Right ventricle myocardium superior (tissue), 1 donor: ENCODE data around the gene MTPN. TPM values are rescaled to one million over a fixed set of nuclear protein-coding genes. Genes with fewer than 3 reads are reported as not detected.

Experiments used
- ATAC-seq: fragments of 200-7000 bp; cut with Tn5 transposase; one replicate; pipeline ENCODE4 v1.9.1; 2020; ENCODE audit warnings: mild to moderate bottlenecking; ENCODE audit not compliant: poor library complexity
- DNase-seq: peaks from one replicate; pipeline ENCODE4 v3.0.0-alpha.2; 2020
- intact Hi-C: fragments of 100-400 bp; cut with DNase I; formaldehyde crosslinking; loops from one replicate; pipeline ENCODE4 v1.11.2; 2022
- total RNA-seq: library from RNA; stranded (reverse); fragmentation: NEBNext Ultra II Directional; extraction: Animal tissue kit (Norgen Biotek cat#: 25700); gene quantifications from one replicate; pipeline ENCODE4 v1.2.1, GENCODE V29; 2021
- donor health status: DM: no; HTN: yes; CAD: no; lungs with severe emphysema.

MTPN gene
- total RNA-seq, 1 donor from 2014 or later, result 54.9 TPM

- DNase-seq, result no peak
- ATAC-seq, result no peak
- intact Hi-C loops, result no loop called here
Observed at GRCh38 chr7:135936497-135937217, 40.5 kb downstream of the MTPN start.

GRCh38 chr7:135934651-135935050 lies 42.5 kb downstream of the MTPN start:
- ATAC-seq (no peak), DNase-seq (no peak)
- intact Hi-C loops, result no loop called here

- no peak for DNase-seq
- intact Hi-C loops, result no loop called here
- no peak for ATAC-seq
Observed at GRCh38 chr7:135933509-135934188, 43.5 kb downstream of the MTPN start.

- ATAC-seq (no peak), DNase-seq (no peak)
- intact Hi-C loops, result no loop called here
Observed at GRCh38 chr7:135932131-135932530, 45.0 kb downstream of the MTPN start.

- intact Hi-C loops, result no loop called here
- no peak for DNase-seq
- peak; percentile 86 for ATAC-seq
Observed at GRCh38 chr7:135930565-135931461, 46.3 kb downstream of the MTPN start.

GRCh38 chr7:135929722-135930141 lies 47.4 kb downstream of the MTPN start:
- DNase-seq (no peak), ATAC-seq (peak; percentile 15)
- intact Hi-C loops, result no loop called here

GRCh38 chr7:135929249-135929648 lies 47.9 kb downstream of the MTPN start:
- intact Hi-C loops, result no loop called here
- ATAC-seq, result no peak

GRCh38 chr7:135928136-135928535 lies 49.0 kb downstream of the MTPN start:
- no peak for ATAC-seq
- intact Hi-C loops, result no loop called here

More at GRCh38 chr7:135929249-135929648, 47.9 kb downstream of the MTPN start:
- no peak for DNase-seq

GRCh38 chr7:135925210-135925609 lies 51.9 kb downstream of the MTPN start:
- DNase-seq, result no peak
- ATAC-seq, result no peak
- intact Hi-C loops, result no loop called here

More at GRCh38 chr7:135928136-135928535, 49.0 kb downstream of the MTPN start:
- no peak for DNase-seq

GRCh38 chr7:135924302-135924701 lies 52.9 kb downstream of the MTPN start:
- intact Hi-C loops, result no loop called here
- DNase-seq, result no peak
- no peak for ATAC-seq

- intact Hi-C loops, result no loop called here
- ATAC-seq (no peak), DNase-seq (no peak)
Observed at GRCh38 chr7:135922263-135922662, 54.9 kb downstream of the MTPN start.

- ATAC-seq, result no peak
- intact Hi-C loops, result no loop called here
- DNase-seq, result no peak
Observed at GRCh38 chr7:135920478-135920877, 56.7 kb downstream of the MTPN start.

- intact Hi-C loops, result no loop called here
- no peak for DNase-seq
- ATAC-seq, result no peak
Observed at GRCh38 chr7:135919071-135919841, 57.9 kb downstream of the MTPN start.

- DNase-seq, result no peak
- intact Hi-C loops, result no loop called here
- ATAC-seq, result no peak
Observed at GRCh38 chr7:135918134-135918533, 59.0 kb downstream of the MTPN start.

GRCh38 chr7:135917721-135918120 lies 59.4 kb downstream of the MTPN start:
- ATAC-seq, result no peak
- intact Hi-C loops, result no loop called here
- no peak for DNase-seq

GRCh38 chr7:135914346-135914745 lies 62.8 kb downstream of the MTPN start:
- intact Hi-C loops, result no loop called here
- peak; percentile 93 for ATAC-seq
- DNase-seq, result no peak

GRCh38 chr7:135913404-135913803 lies 63.8 kb downstream of the MTPN start:
- no peak for DNase-seq
- intact Hi-C loops, result no loop called here
- ATAC-seq, result no peak

GRCh38 chr7:135911099-135911498 lies 66.1 kb downstream of the MTPN start:
- intact Hi-C loops, result no loop called here
- DNase-seq, result no peak
- ATAC-seq, result peak; percentile 8
